ENCODE measurements around the gene CCDC57.

CCDC57 gene

GRCh38 chr17:82054351-82055022 is 158.2 kb downstream of the CCDC57 start:
- no peak for DNase-seq (ENCODE audit: low read depth in 2 of 3, low spot score in 2 of 3)

GRCh38 chr17:82053556-82054263 is 158.9 kb downstream of the CCDC57 start:
- DNase-seq (ENCODE audit: low read depth in 2 of 3, low spot score in 2 of 3): no peak

GRCh38 chr17:82053130-82053529 is 159.5 kb downstream of the CCDC57 start:
- DNase-seq (ENCODE audit: low read depth in 2 of 3, low spot score in 2 of 3): no peak

- DNase-seq (ENCODE audit: low read depth in 2 of 3, low spot score in 2 of 3): no peak
Observed at GRCh38 chr17:82052638-82053059, 160.0 kb downstream of the CCDC57 start.

- peak; percentile 61 to 72 (median 71) for DNase-seq (ENCODE audit: low read depth in 2 of 3, low spot score in 2 of 3)
Observed at GRCh38 chr17:82051776-82052637, 160.6 kb downstream of the CCDC57 start, which contains the start of the genes GPS1 and RFNG. Gene GPS1, plus strand, starts transcription at chr17:82051898. Its CDS starts 34 bp downstream, at chr17:82051932. Gene RFNG, minus strand, starts transcription at chr17:82051811. Its CDS starts 45 bp downstream, at chr17:82051766.

Measured in activated CD8-positive, alpha-beta memory T cell treated with anti-CD3 and anti-CD28 coated beads for 48 hours (primary cell).